Stimulated activated CD8-positive, alpha-beta memory T cell treated with anti-CD3 and anti-CD28 coated beads, Interleukin-15, amount 100 ng/mL, for 4 hours (primary cell): ENCODE data around the gene LRMDA.
"Not testable (repeated sequence)": the region's sequence is repeated elsewhere in the genome, so short reads cannot be mapped to it uniquely, and the experiment has no call there.

ENCODE experiments used
- DNase-seq, 2 donors: peaks; one replicate each; pipeline ENCODE4 v3.0.0-alpha.2; 2020; ENCODE audit warnings: low read depth in 2 of 2

The LRMDA gene

DNA sequence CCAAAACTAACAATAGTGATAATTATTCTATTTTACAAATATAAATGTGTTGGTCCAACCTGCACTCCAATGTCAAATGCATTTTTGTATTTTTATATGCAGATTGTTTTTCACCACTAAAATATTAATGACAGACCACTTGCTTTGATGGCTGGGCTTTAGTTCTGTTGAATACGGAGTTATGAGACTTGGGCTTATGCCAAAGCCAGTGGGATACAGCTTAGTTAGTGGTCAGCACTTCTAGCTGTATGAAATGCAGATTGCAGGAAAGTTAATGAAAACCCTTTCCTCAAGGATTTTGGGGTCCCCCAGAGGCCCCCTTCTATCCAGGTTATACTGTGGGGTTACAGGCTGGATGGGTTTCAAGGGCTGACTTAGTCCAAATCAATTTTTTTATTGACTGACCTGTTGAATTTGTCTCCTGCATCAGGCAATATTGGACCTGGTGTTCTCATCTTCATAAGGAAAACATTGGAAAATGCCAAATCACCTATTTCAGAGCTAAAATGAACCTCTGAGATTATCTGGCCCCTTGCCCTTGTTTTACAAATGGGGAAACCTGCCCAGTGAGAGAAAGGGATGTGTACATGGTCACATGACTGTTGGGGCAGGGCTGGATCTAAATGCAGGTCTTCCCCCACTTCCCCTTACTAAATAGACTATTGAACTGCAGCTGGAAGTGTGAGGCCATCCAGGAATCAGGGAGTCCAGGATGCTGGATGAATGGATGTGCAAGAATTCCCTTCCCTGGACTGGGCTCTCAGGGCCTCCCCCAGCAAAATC is 1120.9 kb downstream of the LRMDA start:
- no peak for DNase-seq

- no peak for DNase-seq
These were observed 1122.0 kb downstream of the LRMDA start for GRCh38 chr10:76553263-76554032.

DNA sequence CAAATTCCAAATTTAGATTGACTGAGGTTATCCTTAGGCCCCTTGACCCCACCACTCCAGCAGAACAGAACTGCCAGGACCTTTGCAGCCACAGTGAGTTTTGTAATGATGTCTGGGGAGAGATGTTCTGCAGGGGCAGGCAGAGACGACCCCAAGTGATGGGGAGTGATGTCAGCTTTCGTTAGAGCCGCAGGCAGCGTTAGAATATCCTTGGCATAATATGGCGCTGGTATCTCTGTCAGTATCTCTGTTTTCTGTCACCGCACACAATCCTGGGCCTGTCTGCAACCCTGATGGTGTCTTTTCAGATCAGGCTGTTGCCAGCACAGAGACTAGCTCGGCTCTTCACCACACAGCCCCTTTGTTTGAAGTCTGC is 1122.6 kb downstream of the LRMDA start:
- no peak for DNase-seq

DNA sequence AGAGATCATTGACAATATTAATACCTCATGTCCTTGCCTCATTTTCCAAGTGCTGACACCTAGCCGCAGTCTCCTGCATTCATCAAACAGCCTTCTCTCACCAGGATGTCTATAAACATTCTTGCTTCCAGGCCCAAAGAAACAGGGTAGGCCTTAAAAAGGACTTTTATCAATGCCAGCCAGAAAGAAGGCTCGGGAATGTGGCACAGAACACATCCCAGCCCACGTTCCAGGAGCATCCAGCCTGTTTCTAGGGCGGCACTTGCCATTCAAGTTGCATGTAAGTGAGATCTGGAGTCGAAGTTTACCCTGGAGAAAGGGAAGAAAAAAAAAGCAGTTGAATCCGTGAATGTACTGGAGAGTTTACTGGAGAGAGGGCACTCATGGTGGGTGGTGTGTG is 1123.1 kb downstream of the LRMDA start:
- no peak for DNase-seq

- DNase-seq, result no peak
These were observed 1123.7 kb downstream of the LRMDA start for GRCh38 chr10:76555067-76555670.

GRCh38 chr10:76557366-76557765 is 1125.9 kb downstream of the LRMDA start:
- no peak for DNase-seq

GRCh38 chr10:76558586-76558985 is 1127.2 kb downstream of the LRMDA start:
- no peak for DNase-seq

GRCh38 chr10:76558996-76559891 is 1127.8 kb downstream of the LRMDA start:
- DNase-seq, result no peak

GRCh38 chr10:76559892-76560220 is 1128.4 kb downstream of the LRMDA start:
- no peak for DNase-seq

DNA sequence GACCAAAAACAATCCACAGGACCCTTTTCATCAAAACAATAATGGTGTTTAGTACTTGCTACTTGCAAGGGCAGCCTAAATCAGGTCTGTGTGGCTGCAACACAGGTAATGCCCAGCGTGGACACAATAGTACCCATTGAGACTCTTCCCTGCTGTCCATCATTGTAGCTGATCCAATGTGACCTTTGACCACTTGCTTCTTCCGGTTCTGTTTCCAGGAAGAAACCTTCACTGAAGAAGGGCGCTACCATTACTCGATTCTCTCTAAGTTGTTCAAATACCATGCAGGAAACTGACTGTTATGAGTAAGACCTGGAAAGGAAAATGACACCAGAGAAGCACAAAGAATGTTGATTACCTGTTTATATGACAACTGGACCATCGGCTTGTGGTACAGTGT is 1128.9 kb downstream of the LRMDA start:
- no peak for DNase-seq

DNA sequence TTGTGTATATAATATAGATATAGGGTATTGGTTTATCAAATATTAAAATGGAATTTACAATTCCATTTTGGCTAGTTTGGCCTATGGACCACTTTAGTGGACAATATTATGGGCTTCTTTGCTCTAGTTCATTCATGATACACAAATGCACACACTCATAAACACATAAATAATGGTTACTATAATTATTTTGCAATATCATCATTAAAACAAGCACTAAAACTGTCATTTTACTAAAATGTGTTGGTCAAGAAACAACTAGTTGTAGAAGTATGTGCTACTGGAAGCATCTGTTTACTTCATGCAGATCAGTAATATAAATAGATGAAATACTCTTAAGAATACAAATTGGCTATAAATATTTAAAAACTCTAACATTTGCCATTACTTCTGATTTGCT is 1131.9 kb downstream of the LRMDA start:
- no peak for DNase-seq

DNA sequence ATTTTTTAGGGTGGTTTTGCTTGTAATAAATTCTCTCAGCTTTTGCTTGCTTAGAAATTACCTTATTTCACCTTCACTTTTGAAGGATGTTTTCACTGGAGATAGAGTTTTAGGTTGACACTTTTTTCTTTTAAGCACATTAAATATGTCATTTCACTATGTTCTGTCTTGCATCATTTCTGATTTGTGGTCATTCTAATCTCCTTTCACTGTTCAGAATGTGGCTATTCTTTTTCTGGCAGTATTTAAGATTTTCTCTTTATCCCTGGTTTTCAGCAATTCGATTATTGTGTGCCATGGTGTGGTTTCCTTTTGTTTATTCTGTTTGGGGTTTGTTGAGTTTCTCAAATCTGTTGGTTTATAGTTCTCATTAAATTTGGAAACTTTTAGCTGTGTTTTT is 1140.6 kb downstream of the LRMDA start:
- no peak for DNase-seq

- no peak for DNase-seq
These were observed 1145.0 kb downstream of the LRMDA start for GRCh38 chr10:76576276-76576962.

GRCh38 chr10:76577455-76577854 is 1146.0 kb downstream of the LRMDA start:
- DNase-seq, result no peak

GRCh38 chr10:76581506-76582256 is 1150.3 kb downstream of the LRMDA start:
- no peak for DNase-seq

GRCh38 chr10:76582531-76582930 is 1151.1 kb downstream of the LRMDA start:
- no peak for DNase-seq

DNA sequence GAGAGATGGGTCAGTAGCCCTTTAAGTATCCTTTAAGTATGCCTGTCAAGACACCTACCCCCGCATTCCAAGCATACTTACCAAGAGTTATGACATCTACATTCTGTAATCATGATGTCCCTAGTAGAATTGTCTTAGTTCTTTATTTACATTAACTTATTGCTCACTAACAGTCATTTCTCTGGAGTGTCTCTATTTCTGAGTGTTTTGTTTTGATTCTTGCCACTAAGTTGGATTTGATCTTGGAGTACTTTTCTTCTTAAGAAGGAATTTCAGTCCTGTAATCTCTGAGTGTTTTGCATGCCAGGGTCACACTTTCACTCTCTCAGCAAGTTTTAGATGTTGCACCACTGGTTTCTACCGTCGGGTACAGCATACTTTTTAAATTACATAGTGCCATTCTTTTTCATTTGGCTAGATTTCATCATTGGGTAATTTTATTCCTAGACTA is 1152.3 kb downstream of the LRMDA start:
- DNase-seq, result no peak

DNA sequence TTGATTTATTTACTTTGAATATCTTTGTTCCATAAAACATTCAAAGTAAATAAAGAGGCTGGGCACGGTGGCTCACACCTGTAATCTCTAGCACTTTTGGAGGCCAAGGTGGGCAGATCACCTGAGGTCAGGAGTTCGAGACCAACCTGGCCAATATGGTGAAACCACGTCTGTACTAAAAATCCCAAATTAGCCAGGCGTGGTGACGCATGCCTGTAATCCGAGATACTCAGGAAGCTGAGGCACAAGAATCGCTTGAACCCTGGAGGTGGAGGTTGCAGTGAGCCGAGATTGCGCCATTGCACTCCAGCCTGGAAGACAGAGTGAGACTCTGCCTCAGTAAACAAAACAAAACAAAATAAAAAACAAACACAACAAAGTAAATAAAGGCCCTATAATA is 1153.0 kb downstream of the LRMDA start:
- not testable (repeated sequence) for DNase-seq
